OCI-M1 (cell line): Measurements from ENCODE around the gene AEN.
A peak's percentile ranks its signal among the peaks of the same experiment; 100 is the strongest.

Source experiments
- DNase-seq: peaks from one replicate; lab custom pipeline; 2025; lab: John Stamatoyannopoulos, UW

AEN gene, protein sequence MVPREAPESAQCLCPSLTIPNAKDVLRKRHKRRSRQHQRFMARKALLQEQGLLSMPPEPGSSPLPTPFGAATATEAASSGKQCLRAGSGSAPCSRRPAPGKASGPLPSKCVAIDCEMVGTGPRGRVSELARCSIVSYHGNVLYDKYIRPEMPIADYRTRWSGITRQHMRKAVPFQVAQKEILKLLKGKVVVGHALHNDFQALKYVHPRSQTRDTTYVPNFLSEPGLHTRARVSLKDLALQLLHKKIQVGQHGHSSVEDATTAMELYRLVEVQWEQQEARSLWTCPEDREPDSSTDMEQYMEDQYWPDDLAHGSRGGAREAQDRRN

GRCh38 chr15:88620995-88621772, at the start of gene AEN:
Gene AEN (plus strand): TSS chr15:88621340. CDS start chr15:88626210, 4,870 bp downstream.
- peak; percentile 96 for DNase-seq

DNA sequence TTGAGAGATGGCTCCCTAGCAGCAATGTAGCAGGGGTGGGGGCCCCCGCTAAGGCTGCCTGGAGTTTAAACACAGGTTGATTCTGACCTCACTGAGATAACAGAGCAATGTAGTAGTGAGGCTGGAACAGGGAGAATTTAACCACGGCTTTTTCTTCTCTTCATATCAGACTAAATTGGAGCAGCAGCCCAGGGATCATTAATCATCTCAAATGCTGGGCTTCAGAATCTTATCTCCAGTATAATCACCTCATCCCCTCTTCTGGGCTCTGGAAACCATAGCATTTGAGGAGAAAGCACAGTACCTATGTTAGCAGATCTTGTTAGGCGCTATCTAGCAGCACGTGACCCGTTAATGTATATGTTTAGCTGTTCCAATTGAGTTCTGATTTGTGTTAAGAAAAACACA, 49.3 kb upstream of the AEN start:
- no peak for DNase-seq

- no peak for DNase-seq
Measured at GRCh38 chr15:88574077-88574476, 47.1 kb upstream of the AEN start.

DNA sequence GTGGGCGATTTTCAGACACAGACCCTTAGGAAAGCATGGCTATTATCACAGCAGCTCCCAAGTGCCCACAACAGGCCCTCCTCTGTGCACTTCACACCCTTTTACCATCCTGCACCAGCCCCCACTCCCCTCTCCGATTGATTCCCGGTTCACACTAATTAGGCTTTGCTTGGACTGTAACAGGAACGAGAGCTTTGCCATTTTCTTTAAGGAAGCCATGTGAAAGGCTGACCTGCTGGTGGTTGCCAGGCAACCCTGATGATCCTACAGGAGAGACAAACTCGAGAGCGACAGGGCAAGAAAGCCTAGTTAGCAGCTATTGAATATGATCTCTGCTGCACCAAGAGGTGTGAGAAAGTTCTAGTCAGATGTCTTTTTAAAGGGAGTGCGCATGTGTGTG, 46.5 kb upstream of the AEN start:
- no peak for DNase-seq

DNA sequence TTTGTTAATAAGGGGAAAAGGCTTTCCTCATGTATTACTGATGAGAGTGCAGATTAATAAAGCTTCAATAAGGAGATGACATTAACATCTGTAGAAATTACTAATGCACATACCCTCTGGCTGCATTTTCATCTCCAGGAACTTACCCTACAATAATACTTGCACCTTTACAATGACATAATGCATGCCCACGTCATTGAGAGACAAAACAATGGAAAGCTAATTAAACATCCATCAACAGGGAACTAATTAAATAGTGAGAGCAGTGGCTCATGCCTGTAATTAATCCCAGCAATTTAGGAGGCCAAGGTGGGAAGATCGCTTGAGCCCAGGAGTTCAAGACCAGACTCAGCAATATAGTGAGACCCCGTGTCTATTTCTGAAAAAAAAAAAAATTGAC, 41.8 kb upstream of the AEN start:
- DNase-seq = no peak

DNA sequence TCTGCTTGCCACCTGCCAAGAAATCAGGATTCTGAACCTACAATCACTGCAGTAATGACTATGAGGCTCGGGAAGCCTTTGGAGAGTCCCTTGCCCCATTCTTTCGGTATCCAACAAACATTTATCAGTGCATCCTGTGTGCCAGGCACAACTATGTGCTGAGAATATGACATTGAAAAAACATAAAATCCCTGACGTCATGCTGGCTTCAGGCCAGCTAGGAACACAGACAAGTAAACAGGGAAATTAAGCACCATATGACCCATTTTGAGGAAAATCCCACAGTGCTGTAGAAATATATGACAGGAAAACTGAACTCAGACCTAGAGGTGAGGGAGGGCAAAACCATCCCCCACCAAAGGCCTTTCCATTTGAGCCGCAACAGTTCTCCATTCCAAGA, 40.6 kb upstream of the AEN start:
- no peak for DNase-seq

DNA sequence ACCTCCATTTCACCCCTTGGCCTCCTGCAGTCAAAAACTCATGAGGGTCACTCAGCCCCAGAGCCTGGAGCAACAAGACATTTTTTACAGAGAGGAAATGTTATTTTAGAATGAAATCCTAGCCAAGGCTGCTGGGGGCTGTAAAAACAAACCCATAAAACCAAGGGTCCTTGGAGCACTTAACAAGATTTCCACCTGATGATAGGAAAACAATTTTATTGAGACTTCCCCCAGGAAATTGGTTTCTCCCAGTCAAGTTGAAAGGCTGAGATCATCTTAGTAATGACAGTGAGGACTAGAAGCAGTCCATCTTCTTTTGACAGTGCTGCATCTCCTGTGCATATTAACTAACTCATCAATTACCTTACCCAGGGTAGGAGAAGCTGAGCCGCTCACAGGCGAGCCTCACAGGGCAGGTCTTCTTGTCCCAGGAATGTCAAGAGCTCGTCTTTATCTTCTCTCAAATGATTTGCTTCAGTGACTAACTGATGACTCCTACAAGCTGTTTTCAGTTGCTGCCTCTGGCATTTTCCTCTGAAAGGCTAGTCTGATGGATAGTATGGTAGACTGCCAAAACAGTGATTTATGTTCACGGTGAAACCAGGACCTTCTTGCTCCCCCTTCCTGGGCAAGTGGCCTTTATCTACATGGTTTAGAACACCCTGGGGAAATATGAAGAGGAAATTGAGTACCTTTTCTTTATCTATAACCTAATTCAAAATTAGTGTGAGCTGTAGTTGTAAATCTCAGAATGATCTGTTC, 34.6 kb upstream of the AEN start:
- no peak for DNase-seq

DNA sequence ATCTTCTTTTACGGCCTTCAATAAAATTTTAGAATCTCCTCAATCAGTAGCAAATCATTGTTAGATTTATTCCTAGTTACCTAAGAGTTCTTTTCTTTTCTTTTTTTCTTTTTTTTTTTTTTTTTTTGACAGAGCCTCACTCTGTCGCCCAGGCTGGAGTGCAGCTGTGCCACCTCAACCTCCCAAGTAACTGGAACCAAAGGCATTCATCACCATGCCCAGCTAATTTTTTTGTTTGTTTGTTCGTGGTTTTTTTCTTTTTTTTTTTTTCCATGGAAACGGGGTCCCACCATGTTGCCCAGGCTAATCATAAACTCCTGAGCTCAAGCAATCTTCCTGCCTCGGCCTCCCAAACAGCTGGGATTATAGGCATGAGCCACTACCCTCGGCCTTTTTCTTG, 30.4 kb upstream of the AEN start:
- DNase-seq = no peak

DNA sequence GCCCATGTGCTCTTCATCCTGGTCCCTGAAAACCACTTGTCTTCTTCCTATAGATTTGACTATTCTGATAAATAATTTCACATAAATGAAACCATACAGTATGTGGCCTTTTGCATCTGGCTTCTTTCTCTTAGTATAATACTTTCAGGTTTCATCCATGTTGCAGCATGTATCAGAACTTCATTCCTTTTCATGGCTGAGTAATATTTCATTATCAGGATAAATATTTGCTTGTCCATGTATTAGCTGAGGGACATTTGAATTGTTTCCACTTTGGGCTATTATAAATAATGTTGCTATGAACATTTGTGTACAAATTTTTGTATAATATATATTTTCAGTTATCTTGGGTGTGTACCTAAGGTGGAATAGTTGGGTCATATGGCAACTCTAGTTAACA, 29.8 kb upstream of the AEN start:
- DNase-seq = no peak

DNA sequence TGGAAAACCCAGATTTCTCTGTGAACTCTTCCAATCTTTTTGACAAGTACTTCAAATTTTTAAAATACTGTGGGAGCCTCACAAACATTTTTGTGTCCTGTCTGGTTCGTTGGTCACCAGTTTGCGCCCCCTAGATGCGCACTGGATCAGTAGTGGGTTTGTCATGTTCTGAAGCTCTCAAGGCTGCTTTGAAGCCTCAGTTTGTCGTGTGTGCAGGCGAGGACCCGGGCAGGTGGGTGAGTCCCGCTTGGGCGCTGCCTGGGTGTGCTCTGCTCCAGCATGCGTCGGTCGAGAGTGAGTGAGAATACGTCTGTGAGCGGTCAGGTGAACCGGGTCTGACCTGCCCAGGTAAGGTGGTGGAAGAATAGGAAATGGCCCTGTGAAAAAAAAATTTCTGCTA, 17.3 kb upstream of the AEN start:
- no peak for DNase-seq

- DNase-seq = no peak
Measured at GRCh38 chr15:88604381-88605188, 16.6 kb upstream of the AEN start.

GRCh38 chr15:88605189-88606069, 15.7 kb upstream of the AEN start:
- peak; percentile 19 for DNase-seq

DNA sequence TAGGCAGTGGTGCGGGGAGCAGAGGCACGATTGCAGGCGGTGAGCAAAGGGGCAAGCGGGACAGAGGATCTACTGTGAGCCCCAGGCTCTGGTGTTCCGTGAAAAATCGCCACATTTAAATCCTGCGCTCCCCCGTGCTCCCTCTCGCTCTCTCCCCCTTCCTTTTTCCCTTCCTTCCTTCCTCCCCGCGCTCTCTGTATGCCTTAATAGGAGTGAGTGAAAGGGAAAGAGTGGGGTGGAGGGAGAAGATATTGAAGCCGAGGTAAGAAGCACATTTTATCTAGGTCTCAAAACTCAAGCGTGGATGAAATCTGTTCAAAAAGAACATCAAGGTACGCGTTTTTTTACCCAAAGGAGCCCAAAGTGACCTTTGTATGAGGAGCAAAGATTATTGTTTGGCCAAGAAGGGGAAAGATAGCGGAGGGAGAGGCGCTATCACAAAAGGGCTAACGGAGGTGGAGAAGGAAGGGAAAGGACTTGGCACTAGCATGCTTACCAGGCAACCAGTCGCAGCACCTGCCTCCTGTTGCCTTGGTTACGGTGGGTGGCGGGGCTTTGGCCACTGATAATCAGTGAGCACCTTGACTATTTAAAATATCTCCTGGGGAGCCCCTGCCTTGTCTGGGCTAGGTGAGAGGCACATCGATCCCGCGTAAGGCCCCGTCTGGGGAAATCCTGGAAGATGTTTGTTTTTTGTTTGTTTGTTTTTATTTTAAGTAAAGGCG, 14.9 kb upstream of the AEN start:
- DNase-seq = no peak

DNA sequence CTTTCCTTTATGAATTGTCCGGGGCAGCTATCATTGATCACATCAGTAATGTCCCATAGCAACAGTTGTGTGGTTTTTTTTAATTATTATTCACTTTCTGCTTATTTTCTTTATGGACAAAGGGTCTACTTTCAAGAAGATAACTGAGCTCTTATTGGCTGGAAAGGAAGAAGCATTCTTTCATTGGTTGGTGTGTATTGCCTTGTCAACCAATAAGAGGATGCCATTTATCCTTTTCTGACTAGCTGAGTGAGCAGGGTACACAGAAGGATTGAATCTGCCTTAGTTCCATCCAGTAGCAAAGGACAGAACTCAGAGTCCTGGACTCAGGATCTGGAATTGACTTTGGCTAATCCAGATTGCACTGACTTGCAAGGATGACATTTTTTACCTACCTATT, 13.2 kb upstream of the AEN start:
- DNase-seq = no peak

GRCh38 chr15:88608607-88609181, 12.4 kb upstream of the AEN start:
- DNase-seq = no peak

DNA sequence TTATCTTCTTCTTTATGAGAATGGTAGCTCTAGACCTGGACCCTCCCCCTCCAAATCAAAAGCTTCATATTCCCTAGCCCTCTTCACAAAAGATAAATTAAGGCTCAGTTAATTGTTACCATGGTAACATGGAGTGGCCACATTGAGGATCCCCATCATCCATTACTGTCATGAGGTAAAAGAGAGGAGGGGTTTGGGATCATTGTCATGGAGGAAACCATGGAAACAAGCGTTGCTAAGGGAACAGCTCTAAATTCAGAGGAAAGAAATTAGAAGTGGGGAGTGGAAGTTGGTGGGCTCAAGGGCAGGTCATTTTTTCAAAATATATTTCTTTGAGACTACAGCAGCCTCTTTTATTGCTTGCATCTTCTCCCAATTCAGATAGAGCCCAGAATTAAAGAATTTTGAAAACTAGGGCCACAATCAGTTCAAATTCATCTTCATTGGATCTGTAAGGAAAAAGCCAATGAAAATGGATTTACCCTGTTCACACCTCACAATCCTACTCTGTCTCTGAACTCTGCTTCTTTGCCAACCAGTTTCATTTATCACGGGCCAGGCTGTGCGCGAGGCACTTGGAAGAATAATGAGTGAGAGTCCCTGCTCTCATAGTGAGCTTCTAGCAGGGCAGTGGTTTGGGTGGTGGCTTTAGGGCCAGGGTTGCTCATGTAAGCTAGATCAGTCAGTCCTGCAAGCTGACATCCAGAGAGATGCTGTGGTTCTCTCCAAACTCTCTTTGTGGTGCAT, 11.6 kb upstream of the AEN start:
- no peak for DNase-seq

DNA sequence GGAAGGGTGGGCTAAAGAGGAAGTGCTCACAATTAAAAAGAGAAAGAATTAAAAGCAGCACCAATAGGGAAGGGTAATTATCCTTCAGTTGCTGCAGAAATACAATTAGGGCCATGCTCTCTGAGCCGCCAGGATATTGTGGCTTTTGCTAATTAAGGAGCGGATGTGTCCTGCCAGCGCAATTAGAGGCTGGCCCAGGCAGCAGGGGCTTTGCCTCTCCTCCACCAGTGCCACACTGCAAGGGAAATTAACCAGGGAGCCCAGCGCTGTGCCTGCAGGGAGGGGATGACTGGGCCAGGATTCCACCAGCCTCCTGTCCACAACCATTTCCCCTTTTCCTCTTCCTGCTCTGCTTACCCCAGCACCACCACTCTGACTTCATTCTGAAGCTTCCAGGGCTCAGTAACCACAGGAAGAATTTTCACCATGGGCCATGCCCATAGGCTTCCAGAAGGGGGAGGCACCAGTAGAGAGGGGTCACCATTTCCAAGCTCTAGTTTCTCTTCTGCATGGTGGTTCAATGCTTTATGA, 10.4 kb upstream of the AEN start:
- peak; percentile 37 for DNase-seq

DNA sequence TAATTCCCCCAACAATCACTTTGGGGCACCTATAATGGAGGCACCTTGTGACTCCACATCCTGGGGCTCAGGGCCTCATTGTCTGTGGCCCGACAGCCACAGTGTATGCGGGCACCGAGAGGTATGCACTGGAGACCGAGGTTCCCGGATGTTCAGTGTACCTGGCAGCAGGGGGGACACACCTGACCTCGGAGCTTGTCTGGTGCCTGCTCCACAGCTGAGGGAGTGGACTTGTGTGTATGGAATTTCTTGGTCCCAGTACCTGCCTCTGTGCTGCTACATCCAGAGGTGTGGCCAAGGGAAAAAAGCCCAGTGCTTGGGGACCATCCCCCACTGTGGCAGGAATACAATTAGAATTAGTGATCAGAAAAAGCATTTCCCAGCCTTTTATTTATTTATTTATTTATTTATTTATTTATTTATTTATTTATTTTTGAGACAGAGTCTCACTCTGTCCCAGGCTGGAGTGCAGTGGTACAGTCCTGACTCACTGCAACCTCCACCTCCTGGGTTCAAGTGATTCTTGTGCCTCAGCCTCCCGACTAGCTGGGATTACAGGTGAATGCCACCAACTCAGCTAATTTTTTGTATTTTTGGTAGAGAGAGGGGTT, 8.8 kb upstream of the AEN start:
- no peak for DNase-seq
